GM19025 (cell line): ENCODE results near the gene SH3RF2.
A peak's percentile ranks its signal among the peaks of the same experiment; 100 is the strongest.
"Not testable (repeated sequence)": the region's sequence is repeated elsewhere in the genome, so short reads cannot be mapped to it uniquely, and the experiment has no call there.

Source experiments
- ATAC-seq: cut with Tn5 transposase; IDR thresholded peaks from one replicate; pipeline ENCODE4 v1.9.1; 2021; ENCODE audit warnings: mild to moderate bottlenecking, low read depth, moderate library complexity; ENCODE audit not compliant: unreplicated experiment

Gene SH3RF2

GRCh38 chr5:145976431-145977155, 40.2 kb downstream of the SH3RF2 start:
- ATAC-seq = peak; percentile 55

GRCh38 chr5:145978171-145978570, 41.8 kb downstream of the SH3RF2 start:
- ATAC-seq = no peak

GRCh38 chr5:145978708-145979107, 42.3 kb downstream of the SH3RF2 start:
- no peak for ATAC-seq

- ATAC-seq = no peak
Observed at GRCh38 chr5:145979270-145980223, 43.2 kb downstream of the SH3RF2 start.

GRCh38 chr5:145980259-145980658, 43.9 kb downstream of the SH3RF2 start:
- no peak for ATAC-seq

- no peak for ATAC-seq
Observed at GRCh38 chr5:145980718-145981117, 44.3 kb downstream of the SH3RF2 start.

GRCh38 chr5:145981589-145982571, 45.5 kb downstream of the SH3RF2 start:
- no peak for ATAC-seq

GRCh38 chr5:145982572-145983318, 46.4 kb downstream of the SH3RF2 start:
- ATAC-seq = no peak

- no peak for ATAC-seq
Observed at GRCh38 chr5:145983446-145983845, 47.1 kb downstream of the SH3RF2 start.

- ATAC-seq = no peak
Observed at GRCh38 chr5:145984072-145984471, 47.7 kb downstream of the SH3RF2 start.

GRCh38 chr5:145987856-145988255, 51.5 kb downstream of the SH3RF2 start:
- no peak for ATAC-seq

GRCh38 chr5:145988993-145989392, 52.6 kb downstream of the SH3RF2 start:
- no peak for ATAC-seq

- no peak for ATAC-seq
Observed at GRCh38 chr5:145989428-145989827, 53.0 kb downstream of the SH3RF2 start.

- no peak for ATAC-seq
Observed at GRCh38 chr5:145990170-145990569, 53.8 kb downstream of the SH3RF2 start.

GRCh38 chr5:145991044-145991575, 54.7 kb downstream of the SH3RF2 start:
- ATAC-seq = no peak

GRCh38 chr5:145993538-145993937, 57.2 kb downstream of the SH3RF2 start:
- not testable (repeated sequence) for ATAC-seq

GRCh38 chr5:145996135-145996534, 59.8 kb downstream of the SH3RF2 start:
- no peak for ATAC-seq

GRCh38 chr5:145999208-145999607, 62.8 kb downstream of the SH3RF2 start:
- ATAC-seq = no peak

- ATAC-seq = no peak
Observed at GRCh38 chr5:146000072-146000471, 63.7 kb downstream of the SH3RF2 start.
